H7 (cell line): ENCODE data around the gene CSMD2. TPM values are rescaled to one million over a fixed set of nuclear protein-coding genes. Genes with fewer than 3 reads are reported as not detected.

Experiments
- DNase-seq: peaks from one replicate; pipeline ENCODE4 v3.0.0; 2012
- H3K27me3 ChIP-seq: 2 replicates; pipeline ENCODE4 v1.6.0; 2011; ENCODE audit warnings: mild to moderate bottlenecking, low read length; ENCODE audit not compliant: control insufficient read depth, insufficient read depth
- H3K36me3 ChIP-seq: replicated peaks from 2 replicates; pipeline ENCODE4 v1.5.1; 2011; ENCODE audit warnings: low read length; ENCODE audit not compliant: control insufficient read depth, insufficient read depth
- H3K4me3 ChIP-seq: 2 replicates; pipeline ENCODE4 v1.5.1; 2011; ENCODE audit warnings: low read depth, mild to moderate bottlenecking, control low read depth, low read length, moderate library complexity; ENCODE audit not compliant: insufficient read depth
- total RNA-seq: library from RNA; depleted of rRNA; stranded (reverse); fragments of >200 nt; shearing (Covaris generic); gene quantifications from 2 replicates; pipeline ENCODE4 v1.2.3, GENCODE V29; 2014

Gene CSMD2
- total RNA-seq, 1 experiment from 2014 or later: 6.3 TPM

GRCh38 chr1:33738536-33738935 lies 426.5 kb downstream of the CSMD2 start:
- Histone ChIP-seq H3K4me3 (no peak overlapping the region), H3K36me3 (no peaks in the 10 kb centered on the region; the same call in 1 of the 2 replicates), H3K27me3 (no peaks in the 10 kb centered on the region; the same call in 1 of the 2 replicates)
- no peak for DNase-seq

- no peaks in the 10 kb centered on the region; the same call in 1 of the 2 replicates for H3K27me3 ChIP-seq
- H3K36me3 ChIP-seq: no peaks in the 10 kb centered on the region; the same call in 1 of the 2 replicates
- no peak for DNase-seq
These were observed 428.5 kb downstream of the CSMD2 start for GRCh38 chr1:33736496-33736895.

GRCh38 chr1:33735624-33736023 lies 429.4 kb downstream of the CSMD2 start:
- no peak for DNase-seq

More at GRCh38 chr1:33736496-33736895, 428.5 kb downstream of the CSMD2 start:
- no peak overlapping the region for H3K4me3 ChIP-seq

GRCh38 chr1:33727310-33727709 lies 437.7 kb downstream of the CSMD2 start:
- Histone ChIP-seq H3K4me3 (no peak overlapping the region), H3K36me3 (no peaks in the 10 kb centered on the region; the same call in 1 of the 2 replicates), H3K27me3 (no peaks in the 10 kb centered on the region)
- no peak for DNase-seq

More at GRCh38 chr1:33735624-33736023, 429.4 kb downstream of the CSMD2 start:
- Histone ChIP-seq H3K4me3 (no peak overlapping the region), H3K27me3 (no peaks in the 10 kb centered on the region; the same call in 1 of the 2 replicates), H3K36me3 (no peaks in the 10 kb centered on the region; the same call in 1 of the 2 replicates)

GRCh38 chr1:33726274-33726804 lies 438.7 kb downstream of the CSMD2 start:
- Histone ChIP-seq H3K36me3 (no peaks in the 10 kb centered on the region; the same call in 1 of the 2 replicates), H3K4me3 (no peak overlapping the region), H3K27me3 (no peaks in the 10 kb centered on the region)
- no peak for DNase-seq

GRCh38 chr1:33725556-33726160 lies 439.4 kb downstream of the CSMD2 start:
- Histone ChIP-seq H3K27me3 (no peaks in the 10 kb centered on the region), H3K36me3 (no peaks in the 10 kb centered on the region; the same call in 1 of the 2 replicates), H3K4me3 (no peak overlapping the region)
- no peak for DNase-seq

GRCh38 chr1:33725037-33725436 lies 440.0 kb downstream of the CSMD2 start:
- Histone ChIP-seq H3K27me3 (no peaks in the 10 kb centered on the region), H3K4me3 (no peak overlapping the region), H3K36me3 (no peaks in the 10 kb centered on the region; the same call in 1 of the 2 replicates)
- DNase-seq: no peak

- Histone ChIP-seq H3K36me3 (no peaks in the 10 kb centered on the region; the same call in 1 of the 2 replicates), H3K4me3 (no peak overlapping the region), H3K27me3 (no peaks in the 10 kb centered on the region)
- peak; percentile 46 for DNase-seq
These were observed 440.7 kb downstream of the CSMD2 start for GRCh38 chr1:33724348-33724747.

GRCh38 chr1:33723251-33723650 lies 441.8 kb downstream of the CSMD2 start:
- DNase-seq: no peak
- no peaks in the 10 kb centered on the region for H3K27me3 ChIP-seq
- no peak overlapping the region for H3K4me3 ChIP-seq
- H3K36me3 ChIP-seq: no peaks in the 10 kb centered on the region; the same call in 1 of the 2 replicates

GRCh38 chr1:33721301-33721815 lies 443.7 kb downstream of the CSMD2 start:
- H3K36me3 ChIP-seq: no peaks in the 10 kb centered on the region; the same call in 1 of the 2 replicates
- no peaks in the 10 kb centered on the region for H3K27me3 ChIP-seq
- no peak for DNase-seq
- no peak overlapping the region for H3K4me3 ChIP-seq

GRCh38 chr1:33719771-33720670 lies 445.0 kb downstream of the CSMD2 start:
- DNase-seq: no peak
- no peaks in the 10 kb centered on the region for H3K27me3 ChIP-seq
- no peak overlapping the region for H3K4me3 ChIP-seq
- peaks cover 1% of the 10 kb centered on the region for H3K36me3 ChIP-seq

- DNase-seq: no peak
- Histone ChIP-seq H3K4me3 (no peak overlapping the region), H3K27me3 (no peaks in the 10 kb centered on the region), H3K36me3 (peaks cover 1% of the 10 kb centered on the region)
These were observed 445.7 kb downstream of the CSMD2 start for GRCh38 chr1:33719326-33719725.

GRCh38 chr1:33718186-33718585 lies 446.8 kb downstream of the CSMD2 start:
- Histone ChIP-seq H3K27me3 (no peaks in the 10 kb centered on the region), H3K36me3 (peaks cover 1% of the 10 kb centered on the region)
- DNase-seq: no peak

GRCh38 chr1:33716976-33717688 lies 447.9 kb downstream of the CSMD2 start:
- Histone ChIP-seq H3K27me3 (no peaks in the 10 kb centered on the region), H3K4me3 (no peak overlapping the region), H3K36me3 (peaks cover 1% of the 10 kb centered on the region)
- DNase-seq: no peak

More at GRCh38 chr1:33718186-33718585, 446.8 kb downstream of the CSMD2 start:
- H3K4me3 ChIP-seq: no peak overlapping the region
